ENCODE measurements around the gene ASCC3. TPM values are rescaled to one million over a fixed set of nuclear protein-coding genes. Genes with fewer than 3 reads are reported as not detected.

The ASCC3 gene
- total RNA-seq, 1 donor from 2014 or later: 75.3 TPM

- Histone ChIP-seq H2AFZ (replicated peaks) (no peak overlapping the region), H3K9me3 (ENCODE audit: low read depth) (no peaks in the 10 kb centered on the region), H3K4me2 (no peak overlapping the region), H3K4me3 (no peak overlapping the region), H3K9ac (no peak overlapping the region), H3F3A (ENCODE audit: low read depth) (no peaks in the 10 kb centered on the region), H4K20me1 (ENCODE audit: low read depth) (no peaks in the 10 kb centered on the region), H3K27me3 (no peaks in the 10 kb centered on the region), H3K4me1 (no peaks in the 10 kb centered on the region), H3K36me3 (no peaks in the 10 kb centered on the region), H3K79me2 (ENCODE audit: low read depth) (no peaks in the 10 kb centered on the region), H3K27ac (no peak overlapping the region)
- Mint-ChIP-seq H3K9me3 (no peaks in the 10 kb centered on the region), H3K27ac (no peak overlapping the region), H3K4me3 (no peak overlapping the region), H3K27me3 (ENCODE audit: insufficient read depth, low read depth) (no peaks in the 10 kb centered on the region), H3K4me1 (peaks cover 4% of the 10 kb centered on the region), H3K36me3 (no peaks in the 10 kb centered on the region)
- no peak for TF ChIP-seq EZH2 (IDR thresholded peaks at IDR 0.05)
- TF ChIP-seq, protein P1, sequence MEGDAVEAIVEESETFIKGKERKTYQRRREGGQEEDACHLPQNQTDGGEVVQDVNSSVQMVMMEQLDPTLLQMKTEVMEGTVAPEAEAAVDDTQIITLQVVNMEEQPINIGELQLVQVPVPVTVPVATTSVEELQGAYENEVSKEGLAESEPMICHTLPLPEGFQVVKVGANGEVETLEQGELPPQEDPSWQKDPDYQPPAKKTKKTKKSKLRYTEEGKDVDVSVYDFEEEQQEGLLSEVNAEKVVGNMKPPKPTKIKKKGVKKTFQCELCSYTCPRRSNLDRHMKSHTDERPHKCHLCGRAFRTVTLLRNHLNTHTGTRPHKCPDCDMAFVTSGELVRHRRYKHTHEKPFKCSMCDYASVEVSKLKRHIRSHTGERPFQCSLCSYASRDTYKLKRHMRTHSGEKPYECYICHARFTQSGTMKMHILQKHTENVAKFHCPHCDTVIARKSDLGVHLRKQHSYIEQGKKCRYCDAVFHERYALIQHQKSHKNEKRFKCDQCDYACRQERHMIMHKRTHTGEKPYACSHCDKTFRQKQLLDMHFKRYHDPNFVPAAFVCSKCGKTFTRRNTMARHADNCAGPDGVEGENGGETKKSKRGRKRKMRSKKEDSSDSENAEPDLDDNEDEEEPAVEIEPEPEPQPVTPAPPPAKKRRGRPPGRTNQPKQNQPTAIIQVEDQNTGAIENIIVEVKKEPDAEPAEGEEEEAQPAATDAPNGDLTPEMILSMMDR (IDR thresholded peaks at IDR 0.05): no peak
- no peak for DNase-seq (ENCODE audit: low spot score)
Measured at GRCh38 chr6:100595456-100595855, 285.7 kb downstream of the ASCC3 start.

- Mint-ChIP-seq H3K27ac (no peak overlapping the region), H3K36me3 (peaks cover 5% of the 10 kb centered on the region), H3K4me1 (peaks cover 4% of the 10 kb centered on the region), H3K9me3 (no peaks in the 10 kb centered on the region), H3K4me3 (no peak overlapping the region), H3K27me3 (ENCODE audit: insufficient read depth, low read depth) (no peaks in the 10 kb centered on the region)
- H3K4me1 ChIP-seq: no peaks in the 10 kb centered on the region
- H3K4me2 ChIP-seq: no peak overlapping the region
- H3K9ac ChIP-seq: no peak overlapping the region
- H3K4me3 ChIP-seq: no peak overlapping the region
- H2AFZ ChIP-seq (replicated peaks): no peak overlapping the region
- no peak overlapping the region for H3K27ac ChIP-seq
- H3K79me2 ChIP-seq (ENCODE audit: low read depth): no peaks in the 10 kb centered on the region
- DNase-seq (ENCODE audit: low spot score): no peak
- no peaks in the 10 kb centered on the region for H4K20me1 ChIP-seq (ENCODE audit: low read depth)
- H3K27me3 ChIP-seq: no peaks in the 10 kb centered on the region
- no peaks in the 10 kb centered on the region for H3F3A ChIP-seq (ENCODE audit: low read depth)
- H3K36me3 ChIP-seq: peaks cover 9% of the 10 kb centered on the region
- H3K9me3 ChIP-seq (ENCODE audit: low read depth): no peaks in the 10 kb centered on the region
- TF ChIP-seq, protein P1 (IDR thresholded peaks at IDR 0.05): no peak
- TF ChIP-seq EZH2 (IDR thresholded peaks at IDR 0.05) (no peak), EZH2phosphoT487 (IDR thresholded peaks at IDR 0.05) (no peak)
Measured at GRCh38 chr6:100593522-100593921, 287.6 kb downstream of the ASCC3 start.

DNA sequence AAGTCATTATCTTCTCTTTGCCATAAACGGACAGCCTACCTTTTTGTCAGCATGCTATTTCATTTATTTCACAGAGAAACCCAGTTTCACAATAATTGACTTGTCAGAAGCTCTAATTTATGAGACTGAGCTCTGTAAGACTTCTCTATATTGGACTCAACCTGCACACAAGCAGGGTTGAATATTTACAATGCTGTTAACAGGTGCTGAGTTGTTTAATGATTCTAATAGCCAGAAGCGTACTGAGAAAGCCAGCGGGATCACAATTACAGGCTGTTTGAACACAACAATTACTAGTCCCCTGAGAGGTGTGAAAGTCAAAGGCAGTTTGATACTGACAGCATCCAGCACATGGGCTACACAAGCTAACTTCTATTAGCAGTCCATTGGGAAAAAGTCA, 288.2 kb downstream of the ASCC3 start:
- H3K36me3 Mint-ChIP-seq: peaks cover 6% of the 10 kb centered on the region
- Histone ChIP-seq H3K4me3 (no peak overlapping the region), H3F3A (ENCODE audit: low read depth) (no peaks in the 10 kb centered on the region), H2AFZ (replicated peaks) (no peak overlapping the region), H3K27ac (no peak overlapping the region), H3K79me2 (ENCODE audit: low read depth) (no peaks in the 10 kb centered on the region), H3K4me2 (no peak overlapping the region), H3K27me3 (no peaks in the 10 kb centered on the region), H3K9me3 (ENCODE audit: low read depth) (no peaks in the 10 kb centered on the region), H3K4me1 (no peaks in the 10 kb centered on the region), H3K36me3 (peaks cover 9% of the 10 kb centered on the region), H4K20me1 (ENCODE audit: low read depth) (no peaks in the 10 kb centered on the region), H3K9ac (no peak overlapping the region)
- H3K4me1 Mint-ChIP-seq: peaks cover 4% of the 10 kb centered on the region
- no peaks in the 10 kb centered on the region for H3K9me3 Mint-ChIP-seq
- TF ChIP-seq, protein P1 (IDR thresholded peaks at IDR 0.05): no peak
- TF ChIP-seq EZH2phosphoT487 (IDR thresholded peaks at IDR 0.05) (no peak), EZH2 (IDR thresholded peaks at IDR 0.05) (no peak)
- no peak for DNase-seq (ENCODE audit: low spot score)
- no peaks in the 10 kb centered on the region for H3K27me3 Mint-ChIP-seq (ENCODE audit: insufficient read depth, low read depth)
- H3K4me3 Mint-ChIP-seq: no peak overlapping the region
- H3K27ac Mint-ChIP-seq: no peak overlapping the region

Data from neural progenitor cell (in vitro differentiated cells).